Measurements from ENCODE around the gene TRAF2. TPM values are rescaled to one million over a fixed set of nuclear protein-coding genes. Genes with fewer than 3 reads are reported as not detected.
A peak's percentile ranks its signal among the peaks of the same experiment; 100 is the strongest.

Gene TRAF2
- total and polyA plus RNA-seq, 8 donors: 5.5 to 248 (median 11.7) TPM

DNA sequence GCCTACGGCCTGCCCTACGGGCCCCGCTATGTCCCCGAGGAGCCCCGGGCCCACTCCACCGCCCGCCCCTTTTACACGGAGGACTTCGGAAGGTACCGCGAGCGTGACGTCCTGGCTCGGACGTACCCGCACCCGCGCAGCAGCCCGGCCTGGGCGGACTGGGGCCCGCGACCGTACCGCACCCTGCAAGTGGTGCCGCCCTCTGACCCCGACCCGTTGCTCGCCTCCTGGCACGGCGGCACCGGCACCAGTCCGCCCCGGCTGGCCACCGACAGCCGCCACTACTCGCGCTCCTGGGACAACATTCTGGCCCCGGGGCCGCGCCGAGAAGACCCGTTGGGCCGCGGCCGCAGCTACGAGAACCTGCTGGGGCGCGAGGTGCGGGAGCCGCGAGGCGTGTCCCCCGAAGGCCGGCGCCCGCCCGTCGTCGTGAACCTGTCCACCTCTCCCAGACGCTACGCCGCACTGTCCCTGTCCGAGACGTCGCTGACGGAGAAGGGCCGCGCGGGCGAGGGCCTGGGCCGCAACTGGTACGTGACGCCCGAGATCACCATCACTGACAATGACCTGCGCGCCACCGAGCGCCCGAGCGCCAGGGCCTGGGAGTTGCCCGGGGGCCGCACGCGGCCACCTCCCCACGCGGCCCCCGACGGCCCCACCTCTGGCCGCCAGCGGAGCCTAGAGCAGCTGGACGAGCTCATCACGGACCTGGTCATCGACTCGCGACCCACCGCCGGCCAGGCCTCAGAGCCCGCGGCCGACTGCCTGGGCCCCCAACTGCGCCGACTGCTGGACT, 40.7 kb upstream of the TRAF2 start:
- Histone ChIP-seq H3K27ac (no peak overlapping the region), H3K9me3 (no peaks in the 10 kb centered on the region), H3K4me3 (no peak overlapping the region), H3K36me3 (peaks cover 0 to 4% (median 3%) of the 10 kb centered on the region in 4 donors), H3K27me3 (peaks cover 12 to 62% (median 41%) of the 10 kb centered on the region in 3 donors), H3K4me1 (peaks cover 71 to 89% (median 88%) of the 10 kb centered on the region in 4 donors)
- intact Hi-C loops (cut with DNase I; ENCODE audit: low total_unique reads): no loop called here
- WGBS, 5 donors: 16 to 26% (median 21%) methylated on average over 18 to 102 of the region's 102 CpGs
- no peak for DNase-seq
- no peak for TF ChIP-seq CTCF (IDR thresholded peaks at IDR 0.05)
- no peak for TF ChIP-seq POLR2AphosphoS5 (IDR thresholded peaks at IDR 0.05)
- no peak for TF ChIP-seq POLR2A (IDR thresholded peaks at IDR 0.05)
- TF ChIP-seq EP300 (IDR thresholded peaks at IDR 0.05): no peak

DNA sequence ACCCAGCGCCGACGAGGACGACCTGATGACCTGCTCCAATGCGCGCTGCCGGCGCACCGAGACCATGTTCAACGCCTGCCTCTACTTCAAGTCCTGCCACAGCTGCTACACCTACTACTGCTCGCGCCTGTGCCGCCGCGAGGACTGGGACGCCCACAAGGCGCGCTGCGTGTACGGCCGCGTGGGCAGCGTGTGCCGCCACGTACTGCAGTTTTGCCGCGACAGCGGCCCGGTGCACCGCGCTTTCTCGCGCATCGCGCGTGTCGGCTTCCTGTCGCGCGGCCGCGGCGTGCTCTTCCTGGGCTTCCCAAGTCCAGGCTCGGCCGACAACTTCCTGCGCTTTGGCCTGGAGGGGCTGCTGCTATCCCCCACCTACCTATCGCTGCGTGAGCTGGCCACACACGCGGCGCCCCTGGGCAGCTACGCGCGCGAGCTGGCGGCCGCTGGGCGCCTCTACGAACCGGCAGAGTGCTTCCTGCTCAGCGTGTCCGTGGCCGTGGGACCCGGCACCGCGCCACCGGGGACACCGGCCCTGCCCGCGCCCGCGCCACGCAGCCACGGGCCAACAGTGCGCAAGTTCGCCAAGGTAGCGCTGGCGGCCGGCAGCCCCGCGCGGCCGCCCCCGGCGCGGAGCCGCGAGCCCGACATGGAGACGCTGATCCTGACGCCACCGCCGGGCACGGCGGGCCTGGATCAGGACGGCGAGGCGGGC, 39.8 kb upstream of the TRAF2 start:
- no peak overlapping the region for H3K27ac ChIP-seq
- H3K4me1 ChIP-seq: peaks cover 63 to 89% (median 87%) of the 10 kb centered on the region in 4 donors
- H3K9me3 ChIP-seq: no peaks in the 10 kb centered on the region
- peak overlapping the region; percentile 55 to 85 (median 61) for H3K4me3 ChIP-seq
- no peak for DNase-seq
- H3K27me3 ChIP-seq: peaks cover 12 to 62% (median 41%) of the 10 kb centered on the region in 3 donors
- H3K36me3 ChIP-seq: peaks cover 6 to 12% (median 10%) of the 10 kb centered on the region in 4 donors
- intact Hi-C loops (cut with DNase I; ENCODE audit: low total_unique reads): no loop called here
- TF ChIP-seq CTCF (IDR thresholded peaks at IDR 0.05): no peak
- no peak for TF ChIP-seq EP300 (IDR thresholded peaks at IDR 0.05)
- TF ChIP-seq POLR2AphosphoS5 (IDR thresholded peaks at IDR 0.05): no peak
- TF ChIP-seq POLR2A (IDR thresholded peaks at IDR 0.05): no peak
- WGBS, 5 donors: 4 to 7% (median 5%) methylated on average over 11 to 98 of the region's 98 CpGs

GRCh38 chr9:136847088-136847825, 39.1 kb upstream of the TRAF2 start:
- TF ChIP-seq POLR2AphosphoS5 (IDR thresholded peaks at IDR 0.05) (no peak), POLR2A (IDR thresholded peaks at IDR 0.05) (no peak), CTCF (IDR thresholded peaks at IDR 0.05) (no peak), EP300 (IDR thresholded peaks at IDR 0.05) (no peak)
- 1 to 4% (median 2%) methylated on average over 17 to 72 of the region's 75 CpGs for WGBS, 5 donors
- intact Hi-C loops (cut with DNase I; ENCODE audit: low total_unique reads): no loop called here
- Histone ChIP-seq H3K4me1 (peaks cover 56 to 88% (median 87%) of the 10 kb centered on the region in 4 donors), H3K27ac (peak overlapping the region; percentile 85 to 99 (median 92)), H3K4me3 (peak overlapping the region; percentile 55 to 85 (median 61)), H3K36me3 (peaks cover 8 to 12% (median 10%) of the 10 kb centered on the region in 4 donors), H3K27me3 (peaks cover 12 to 62% (median 41%) of the 10 kb centered on the region in 3 donors), H3K9me3 (no peaks in the 10 kb centered on the region)
- peak; percentile 65 to 91 for DNase-seq

Data from stomach (tissue), 9 donors.